PC-3 (cell line): Measurements from ENCODE around the gene EXOC7. TPM values are rescaled to one million over a fixed set of nuclear protein-coding genes. Genes with fewer than 3 reads are reported as not detected.

Source experiments
- ATAC-seq: fragments of 200-7000 bp; cut with Tn5 transposase; 2 replicates; pipeline ENCODE4 v1.9.1; 2020; ENCODE audit warnings: mild to moderate bottlenecking, moderate library complexity
- BruUV-seq: library from RNA; stranded (reverse); fragments of 400-500 nt; replicated peaks from 2 replicates; lab custom pipeline; 2021; lab: Mats Ljungman, UMichigan
- CTCF ChIA-PET: fragments of 300-600 bp; sonication (Branson Sonifier 250); formaldehyde crosslinking; loops from one replicate; lab custom pipeline; 2022; ENCODE audit warnings: antibody characterized with exemption; lab: Charles Lee
- POLR2A ChIA-PET: fragments of 300-600 bp; sonication (Branson Sonifier 250); formaldehyde crosslinking; loops from one replicate; lab custom pipeline; 2022; ENCODE audit warnings: antibody characterized with exemption; ENCODE audit not compliant: unreplicated experiment; lab: Charles Lee
- DNase-seq: peaks from one replicate; pipeline ENCODE4 v3.0.0-alpha.2; 2015
- H2AFZ ChIP-seq: fragments of 300-600 bp; sonication (generic); 2 replicates; pipeline ENCODE4 v1.6.0; 2016; ENCODE audit warnings: antibody characterized with exemption, low read length
- H3F3A ChIP-seq: fragments of 300-600 bp; sonication (generic); one replicate; pipeline ENCODE4 v1.6.0; 2017; ENCODE audit warnings: antibody characterized with exemption, low read length, control low read depth, mild to moderate bottlenecking; ENCODE audit not compliant: unreplicated experiment
- H3K27ac ChIP-seq: fragments of 300-600 bp; sonication (generic); 2 replicates; pipeline ENCODE4 v1.5.1; 2016; ENCODE audit warnings: mild to moderate bottlenecking, low read length
- H3K27me3 ChIP-seq: fragments of 300-600 bp; sonication (generic); 2 replicates; pipeline ENCODE4 v1.6.1; 2016; ENCODE audit warnings: low read length, mixed read lengths
- H3K36me3 ChIP-seq: fragments of 300-600 bp; sonication (generic); 2 replicates; pipeline ENCODE4 v1.6.1; 2016; ENCODE audit warnings: low read depth, mixed run types, low read length, mixed read lengths
- H3K4me1 ChIP-seq: fragments of 300-600 bp; sonication (generic); 2 replicates; pipeline ENCODE4 v1.5.1; 2016; ENCODE audit warnings: low read length; ENCODE audit not compliant: insufficient read depth
- H3K4me2 ChIP-seq: fragments of 300-600 bp; sonication (generic); 2 replicates; pipeline ENCODE4 v1.6.0; 2016; ENCODE audit warnings: low read length
- H3K4me3 ChIP-seq: fragments of 300-600 bp; sonication (generic); 2 replicates; pipeline ENCODE4 v1.5.1; 2016; ENCODE audit warnings: mild to moderate bottlenecking, low read length, mixed read lengths
- H3K79me2 ChIP-seq: fragments of 300-600 bp; sonication (generic); 2 replicates; pipeline ENCODE4 v1.6.1; 2017; ENCODE audit warnings: low read length, mixed read lengths
- H3K9ac ChIP-seq: fragments of 300-600 bp; sonication (generic); 2 replicates; pipeline ENCODE4 v1.6.0; 2016; ENCODE audit warnings: mild to moderate bottlenecking, low read length
- H3K9me2 ChIP-seq: fragments of 300-600 bp; sonication (generic); replicated peaks from 2 replicates; pipeline ENCODE4 v1.6.1; 2016; ENCODE audit warnings: mixed run types, low read length, mixed read lengths
- H3K9me3 ChIP-seq: fragments of 300-600 bp; sonication (generic); 2 replicates; pipeline ENCODE4 v1.6.1; 2016; ENCODE audit warnings: low read length, mixed read lengths
- H4K20me1 ChIP-seq: fragments of 300-600 bp; sonication (generic); 2 replicates; pipeline ENCODE4 v1.6.1; 2016; ENCODE audit warnings: low read length, mixed read lengths
- CTCF ChIP-seq: fragments of 300-600 bp; sonication (generic); conservative IDR thresholded peaks from 2 replicates; pipeline ENCODE4 v1.5.1; 2017; ENCODE audit warnings: antibody characterized with exemption, low read depth, mild to moderate bottlenecking, low read length
- EZH2 ChIP-seq: fragments of 300-600 bp; sonication (generic); IDR thresholded peaks from one replicate; pipeline ENCODE4 v1.6.1; 2017; ENCODE audit warnings: antibody characterized with exemption, mild to moderate bottlenecking, low read length; ENCODE audit not compliant: unreplicated experiment
- EZH2phosphoT487 ChIP-seq: fragments of 300-600 bp; sonication (generic); IDR thresholded peaks from 2 replicates; pipeline ENCODE4 v1.6.1; 2018; ENCODE audit warnings: mild to moderate bottlenecking, antibody characterized with exemption, low read length, borderline replicate concordance
- intact Hi-C: fragments of 100-400 bp; cut with micrococcal nuclease; formaldehyde crosslinking; loops from 2 replicates; pipeline ENCODE4 v1.9.0; 2023
- total RNA-seq: library from RNA; depleted of rRNA; stranded (reverse); fragments of >200 nt; gene quantifications from 2 replicates; pipeline ENCODE4 v1.2.3, GENCODE V29; 2014

EXOC7 gene
- total RNA-seq, 1 experiment from 2014 or later = 153 TPM

DNA sequence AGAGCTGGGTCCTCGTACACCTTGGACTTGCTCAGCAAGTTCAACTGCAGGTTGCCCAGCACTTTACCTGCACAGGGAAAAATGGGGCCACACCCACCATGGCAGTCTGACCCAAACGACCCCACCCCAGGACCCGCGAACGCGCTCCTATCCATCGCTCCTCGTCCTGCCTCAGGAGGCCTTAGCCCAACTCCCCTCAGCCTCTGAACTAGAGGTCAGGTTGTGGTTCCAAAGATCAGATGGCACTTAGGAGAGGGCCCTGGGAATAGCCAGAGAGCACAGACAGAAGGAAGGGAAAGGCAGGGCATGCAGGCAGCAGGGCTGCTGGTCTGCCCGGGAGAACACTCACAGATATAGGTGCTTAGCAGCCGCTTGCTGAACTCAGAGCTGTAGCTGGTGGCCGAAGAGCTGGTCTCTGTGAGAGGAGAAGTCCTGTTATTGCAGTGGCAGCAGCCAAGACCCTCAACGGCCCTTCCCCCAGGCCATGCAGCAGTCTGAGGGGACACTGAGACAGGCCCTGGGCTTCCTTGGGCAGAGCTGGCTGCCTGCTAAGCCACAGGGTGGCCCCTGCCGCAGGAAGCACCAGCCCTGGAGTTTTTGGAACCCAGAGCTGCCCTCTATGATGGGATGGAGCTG lies 17.7 kb downstream of the EXOC7 start:
- DNase-seq (no peak), ATAC-seq (no peak)
- CTCF ChIA-PET = no interaction called here
- H3K9me3 ChIP-seq = no peaks in the 10 kb centered on the region
- H3K9ac ChIP-seq = no peak overlapping the region
- no peaks in the 10 kb centered on the region for H3K79me2 ChIP-seq
- TF ChIP-seq EZH2 = no peak
- no peak for TF ChIP-seq EZH2phosphoT487
- no peak for TF ChIP-seq CTCF
- no peaks in the 10 kb centered on the region for H4K20me1 ChIP-seq
- H3K4me2 ChIP-seq = no peak overlapping the region
- POLR2A ChIA-PET = no interaction called here
- H3K36me3 ChIP-seq = peaks cover 59% of the 10 kb centered on the region
- intact Hi-C loops = no loop called here
- no peak overlapping the region for H2AFZ ChIP-seq
- no peak overlapping the region for H3K27ac ChIP-seq
- H3K9me2 ChIP-seq = no peaks in the 10 kb centered on the region
- no peaks in the 10 kb centered on the region for H3F3A ChIP-seq
- no TSS peak for BruUV-seq
- H3K4me3 ChIP-seq = no peak overlapping the region
- no peaks in the 10 kb centered on the region for H3K4me1 ChIP-seq
- H3K27me3 ChIP-seq = no peaks in the 10 kb centered on the region

GRCh38 chr17:76085066-76085730 lies 18.4 kb downstream of the EXOC7 start:
- Histone ChIP-seq H4K20me1 (no peaks in the 10 kb centered on the region), H3K4me2 (no peak overlapping the region), H3K79me2 (no peaks in the 10 kb centered on the region), H3F3A (no peaks in the 10 kb centered on the region), H3K9me3 (no peaks in the 10 kb centered on the region), H2AFZ (no peak overlapping the region), H3K27me3 (peaks cover 1% of the 10 kb centered on the region; the same call in 1 of the 2 replicates), H3K27ac (no peak overlapping the region), H3K4me3 (no peak overlapping the region), H3K9ac (no peak overlapping the region), H3K36me3 (peaks cover 58% of the 10 kb centered on the region), H3K4me1 (no peaks in the 10 kb centered on the region), H3K9me2 (no peaks in the 10 kb centered on the region)
- ATAC-seq (no peak), DNase-seq (no peak)
- BruUV-seq = no TSS peak
- CTCF ChIA-PET = no interaction called here
- POLR2A ChIA-PET = no interaction called here
- TF ChIP-seq EZH2 = no peak
- TF ChIP-seq CTCF = no peak
- no peak for TF ChIP-seq EZH2phosphoT487
- intact Hi-C loops = no loop called here
